ENCODE results near the gene PRR16.

The PRR16 gene

DNA sequence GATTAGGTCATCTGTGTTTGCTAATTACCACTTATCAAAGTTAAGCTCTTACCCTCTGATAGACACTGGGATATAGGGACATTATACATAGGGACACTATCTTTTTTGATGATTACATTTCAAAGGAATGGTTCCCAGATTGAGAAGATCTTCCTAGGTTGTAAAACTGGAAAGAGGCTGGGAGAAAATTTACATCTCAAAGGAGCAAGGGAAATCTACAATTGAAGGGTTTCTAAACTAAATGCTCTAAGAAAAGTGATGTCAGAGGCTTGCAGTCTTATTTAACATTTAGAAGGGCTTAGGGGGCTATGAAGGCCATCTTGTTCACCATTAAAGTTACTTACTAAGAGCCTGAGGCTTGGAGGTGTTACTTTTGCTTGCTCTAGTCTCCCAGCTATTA, 242.8 kb downstream of the PRR16 start:
- no peak overlapping the region for H3K4me3 ChIP-seq (ENCODE audit: low read depth, low read length)
- no peak for DNase-seq (ENCODE audit: low read depth)
- no peak for TF ChIP-seq MYC (IDR thresholded peaks at IDR 0.05; ENCODE audit: low read depth, low read length)
- TF ChIP-seq, protein P1, sequence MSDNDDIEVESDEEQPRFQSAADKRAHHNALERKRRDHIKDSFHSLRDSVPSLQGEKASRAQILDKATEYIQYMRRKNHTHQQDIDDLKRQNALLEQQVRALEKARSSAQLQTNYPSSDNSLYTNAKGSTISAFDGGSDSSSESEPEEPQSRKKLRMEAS (IDR thresholded peaks at IDR 0.05; ENCODE audit: low read depth, low read length) = no peak
- TF ChIP-seq, protein P2, sequence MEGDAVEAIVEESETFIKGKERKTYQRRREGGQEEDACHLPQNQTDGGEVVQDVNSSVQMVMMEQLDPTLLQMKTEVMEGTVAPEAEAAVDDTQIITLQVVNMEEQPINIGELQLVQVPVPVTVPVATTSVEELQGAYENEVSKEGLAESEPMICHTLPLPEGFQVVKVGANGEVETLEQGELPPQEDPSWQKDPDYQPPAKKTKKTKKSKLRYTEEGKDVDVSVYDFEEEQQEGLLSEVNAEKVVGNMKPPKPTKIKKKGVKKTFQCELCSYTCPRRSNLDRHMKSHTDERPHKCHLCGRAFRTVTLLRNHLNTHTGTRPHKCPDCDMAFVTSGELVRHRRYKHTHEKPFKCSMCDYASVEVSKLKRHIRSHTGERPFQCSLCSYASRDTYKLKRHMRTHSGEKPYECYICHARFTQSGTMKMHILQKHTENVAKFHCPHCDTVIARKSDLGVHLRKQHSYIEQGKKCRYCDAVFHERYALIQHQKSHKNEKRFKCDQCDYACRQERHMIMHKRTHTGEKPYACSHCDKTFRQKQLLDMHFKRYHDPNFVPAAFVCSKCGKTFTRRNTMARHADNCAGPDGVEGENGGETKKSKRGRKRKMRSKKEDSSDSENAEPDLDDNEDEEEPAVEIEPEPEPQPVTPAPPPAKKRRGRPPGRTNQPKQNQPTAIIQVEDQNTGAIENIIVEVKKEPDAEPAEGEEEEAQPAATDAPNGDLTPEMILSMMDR (IDR thresholded peaks at IDR 0.05; ENCODE audit: low read depth, low read length) = no peak

GRCh38 chr5:120717381-120717780, 253.3 kb downstream of the PRR16 start:
- DNase-seq (ENCODE audit: low read depth) = no peak
- H3K4me3 ChIP-seq (ENCODE audit: low read depth, low read length) = no peak overlapping the region
- TF ChIP-seq, protein P1 (IDR thresholded peaks at IDR 0.05; ENCODE audit: low read depth, low read length) = no peak
- TF ChIP-seq, protein P2 (IDR thresholded peaks at IDR 0.05; ENCODE audit: low read depth, low read length) = no peak
- TF ChIP-seq POLR2A (IDR thresholded peaks at IDR 0.05; ENCODE audit: extremely low read depth, insufficient read length) = no peak
- no peak for TF ChIP-seq MYC (IDR thresholded peaks at IDR 0.05; ENCODE audit: low read depth, low read length)

- H3K4me3 ChIP-seq (ENCODE audit: low read depth, low read length) = no peak overlapping the region
- DNase-seq (ENCODE audit: low read depth) = no peak
- TF ChIP-seq, protein P1 (IDR thresholded peaks at IDR 0.05; ENCODE audit: low read depth, low read length) = no peak
- TF ChIP-seq, protein P2 (IDR thresholded peaks at IDR 0.05; ENCODE audit: low read depth, low read length) = no peak
- TF ChIP-seq MYC (IDR thresholded peaks at IDR 0.05; ENCODE audit: low read depth, low read length) (no peak), POLR2A (IDR thresholded peaks at IDR 0.05; ENCODE audit: extremely low read depth, insufficient read length) (no peak)
Measured at GRCh38 chr5:120730214-120730613, 266.1 kb downstream of the PRR16 start.

DNA sequence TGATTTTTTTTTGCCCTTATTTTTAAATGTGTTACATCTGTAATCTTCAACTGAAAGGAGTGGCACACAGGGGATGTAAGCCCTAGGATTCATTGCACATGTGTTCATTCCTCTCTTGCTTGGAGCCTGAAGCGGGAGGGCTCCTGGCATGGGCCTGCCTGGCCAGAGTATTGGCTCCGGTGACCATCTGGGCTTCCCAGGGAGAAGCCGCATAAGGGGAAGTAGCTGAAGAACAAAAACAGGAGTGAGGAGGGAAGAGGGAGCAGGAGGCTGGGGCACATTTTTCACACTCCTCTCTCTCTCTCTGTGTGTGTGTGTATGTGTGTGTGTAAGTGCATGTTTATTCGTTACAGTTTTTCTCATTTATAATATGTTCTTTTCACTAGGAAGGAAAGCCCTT, 269.9 kb downstream of the PRR16 start:
- H3K4me3 ChIP-seq (ENCODE audit: low read depth, low read length) = no peak overlapping the region
- no peak for DNase-seq (ENCODE audit: low read depth)
- TF ChIP-seq POLR2A (IDR thresholded peaks at IDR 0.05; ENCODE audit: extremely low read depth, insufficient read length) = no peak

DNA sequence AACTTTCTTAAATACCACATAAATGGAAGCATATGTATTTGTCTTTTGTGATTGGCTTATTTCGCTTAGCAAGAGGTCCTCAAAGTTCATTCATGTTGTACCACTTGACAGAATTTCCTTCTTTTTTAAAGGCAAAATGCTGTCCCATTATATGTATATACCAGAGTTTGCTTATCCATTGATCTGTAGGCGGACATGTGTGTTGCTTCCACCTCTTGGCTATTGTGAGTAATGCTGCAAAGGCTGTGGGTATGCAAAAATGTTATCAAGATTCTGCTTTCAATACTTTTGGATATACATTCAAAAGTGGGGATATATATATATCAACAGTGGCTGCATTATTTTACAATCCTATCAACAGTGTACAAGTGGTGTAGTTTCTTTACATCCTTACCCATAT, 271.0 kb downstream of the PRR16 start:
- DNase-seq (ENCODE audit: low read depth) = no peak
- TF ChIP-seq, protein P1 (IDR thresholded peaks at IDR 0.05; ENCODE audit: low read depth, low read length) = no peak
- TF ChIP-seq POLR2A (IDR thresholded peaks at IDR 0.05; ENCODE audit: extremely low read depth, insufficient read length) = no peak
- no peak for TF ChIP-seq MYC (IDR thresholded peaks at IDR 0.05; ENCODE audit: low read depth, low read length)
- TF ChIP-seq, protein P2 (IDR thresholded peaks at IDR 0.05; ENCODE audit: low read depth, low read length) = no peak
- no peak overlapping the region for H3K4me3 ChIP-seq (ENCODE audit: low read depth, low read length)
